Activated CD4-positive, alpha-beta T cell treated with anti-CD3 and anti-CD28 coated beads, Interleukin-2, amount 50 U/mL, for 4 hours (primary cell): ENCODE data around the gene LYG1.

Source experiments
- DNase-seq, 2 experiments: peaks; one replicate each; pipeline ENCODE4 v3.0.0-alpha.2; 2020

LYG1 gene

GRCh38 chr2:99261242-99261641 is 39.8 kb downstream of the LYG1 start:
- DNase-seq, result no peak

DNA sequence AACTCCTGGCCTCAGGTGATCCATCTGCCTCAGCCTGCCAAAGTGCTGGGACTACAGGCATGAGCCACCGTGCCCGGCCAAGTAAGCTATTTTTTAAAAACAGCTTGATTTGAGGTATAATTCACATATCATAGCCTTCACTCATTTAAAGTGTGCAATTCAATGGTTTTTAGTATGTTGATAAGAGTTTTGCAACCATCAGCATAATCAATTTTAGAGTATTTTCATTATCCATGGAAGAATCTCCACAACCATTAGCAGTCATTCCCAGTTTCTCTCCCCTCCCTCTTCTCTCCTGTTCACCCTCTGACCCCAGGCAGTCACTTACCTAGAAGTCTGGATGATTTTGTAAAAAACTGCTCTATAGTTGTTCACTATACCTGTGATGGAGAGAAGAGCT is 40.8 kb downstream of the LYG1 start:
- no peak for DNase-seq

GRCh38 chr2:99259465-99259864 is 41.5 kb downstream of the LYG1 start:
- no peak for DNase-seq

DNA sequence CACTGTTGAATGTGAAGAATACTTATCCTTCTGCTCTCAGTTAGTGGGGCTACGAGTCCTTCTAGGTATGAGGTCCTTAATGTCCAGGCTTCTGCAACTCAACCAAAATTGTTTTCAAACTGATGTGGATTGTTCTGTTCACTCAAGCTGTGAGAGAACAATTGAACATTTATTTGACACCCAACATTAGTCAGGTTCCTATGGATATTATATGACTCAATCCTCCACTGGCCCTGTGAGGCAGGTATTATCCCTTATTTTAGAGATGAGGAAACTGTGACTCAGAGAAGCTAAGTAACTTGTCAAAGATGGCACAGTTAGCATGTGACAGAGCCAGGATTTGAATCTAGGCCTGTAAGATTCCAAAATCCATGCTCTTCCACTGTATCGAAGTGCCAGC is 44.3 kb downstream of the LYG1 start:
- no peak for DNase-seq

DNA sequence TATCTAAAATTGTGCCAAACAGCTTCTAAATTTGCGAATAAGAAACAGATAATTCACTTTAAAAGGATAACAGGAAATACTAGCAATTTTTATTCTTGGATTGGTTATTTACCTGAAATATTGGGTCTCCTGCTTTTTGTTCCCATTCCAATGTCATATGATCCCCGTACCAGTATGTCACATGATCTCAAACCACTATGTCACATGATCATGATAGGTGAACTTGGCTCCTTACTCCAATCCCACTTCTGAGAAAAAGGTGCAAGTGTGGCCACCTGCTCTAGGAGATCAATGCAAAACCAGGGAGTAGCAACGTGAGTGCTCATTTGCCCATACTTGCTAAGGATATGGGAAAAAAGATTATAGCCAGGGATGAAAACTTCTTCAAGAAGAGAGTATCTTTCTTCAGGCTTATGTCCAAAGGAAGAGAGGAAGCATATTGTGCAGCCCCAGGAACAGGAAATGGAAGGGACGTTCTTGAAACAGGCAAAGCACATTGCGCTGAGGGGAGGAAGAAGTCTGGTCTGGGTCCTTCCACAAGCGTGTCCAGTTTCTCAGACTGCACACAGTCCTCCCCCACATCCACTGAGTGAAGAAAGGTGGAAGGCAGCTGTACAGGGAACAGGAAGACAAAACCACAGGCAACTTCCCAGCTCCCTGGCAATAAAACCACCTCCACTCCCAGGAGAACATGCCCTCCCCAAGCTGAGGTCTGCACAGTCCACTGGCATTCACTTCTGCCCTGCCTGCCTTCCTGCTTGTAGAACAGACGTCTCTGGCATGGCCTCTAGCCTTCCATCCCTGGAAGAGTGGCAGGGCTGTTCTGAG is 45.3 kb downstream of the LYG1 start, which contains the start of gene LYG2:
TSS of gene LYG2 (minus strand) at position 176 of the 828 bp plus-strand sequence. CDS start 1,406 bp downstream, outside the sequence.
- no peak for DNase-seq

DNA sequence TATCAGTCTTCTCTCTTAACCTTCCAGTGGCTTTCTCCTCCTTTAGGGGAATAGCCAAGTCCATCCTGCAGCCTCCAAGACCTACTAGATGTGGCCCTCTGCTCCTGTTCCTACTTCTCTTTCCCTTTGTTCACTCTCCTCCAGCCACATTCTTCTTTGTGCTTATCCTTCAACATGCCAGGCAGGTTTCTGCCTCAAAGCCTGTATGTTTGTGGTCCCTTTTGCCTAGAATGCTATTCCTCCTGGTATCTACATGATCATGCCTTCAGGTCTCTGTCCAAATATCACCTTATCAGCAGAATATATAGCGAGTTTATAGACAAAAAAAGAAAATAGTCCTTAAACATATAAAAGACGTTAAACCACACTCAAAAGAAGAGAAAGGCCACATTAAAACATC is 51.0 kb downstream of the LYG1 start:
- no peak for DNase-seq

DNA sequence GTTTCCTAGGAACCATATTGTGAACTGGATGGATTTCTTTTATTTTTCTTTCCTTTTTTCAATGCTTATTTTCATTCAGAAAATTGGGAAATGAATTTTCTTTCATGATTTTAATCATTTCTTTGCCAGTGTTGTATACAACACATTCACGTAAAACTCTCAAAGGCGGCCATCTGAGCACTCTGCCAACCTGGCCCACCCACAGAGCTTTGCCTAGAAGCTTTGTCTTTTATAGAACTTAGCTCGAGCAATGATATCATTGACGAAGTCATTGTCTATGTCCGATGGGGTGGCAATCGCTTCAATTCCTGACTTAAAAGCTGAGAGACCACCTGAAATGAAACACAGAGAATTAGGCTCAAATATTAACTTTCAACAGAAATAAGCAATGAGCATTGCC is 58.8 kb downstream of the LYG1 start:
- no peak for DNase-seq

DNA sequence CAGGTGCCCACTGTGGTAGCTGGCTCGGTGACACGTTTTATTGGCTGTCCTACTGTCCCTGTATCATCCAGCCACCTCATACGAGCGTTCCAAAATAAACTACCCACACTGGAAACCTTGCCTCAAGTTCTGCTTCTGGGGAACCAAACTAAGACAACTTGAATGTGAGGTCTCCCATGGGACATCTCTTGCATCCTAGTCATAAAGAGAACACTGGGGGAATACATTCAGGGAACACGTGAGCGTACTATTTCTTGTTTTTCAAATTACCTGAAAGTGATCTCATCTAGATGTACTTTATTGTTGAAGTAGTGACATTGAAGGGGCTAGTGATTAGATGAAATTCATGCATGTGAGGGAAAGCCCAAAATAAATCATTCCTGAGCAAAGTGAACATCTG is 60.6 kb downstream of the LYG1 start:
- no peak for DNase-seq

DNA sequence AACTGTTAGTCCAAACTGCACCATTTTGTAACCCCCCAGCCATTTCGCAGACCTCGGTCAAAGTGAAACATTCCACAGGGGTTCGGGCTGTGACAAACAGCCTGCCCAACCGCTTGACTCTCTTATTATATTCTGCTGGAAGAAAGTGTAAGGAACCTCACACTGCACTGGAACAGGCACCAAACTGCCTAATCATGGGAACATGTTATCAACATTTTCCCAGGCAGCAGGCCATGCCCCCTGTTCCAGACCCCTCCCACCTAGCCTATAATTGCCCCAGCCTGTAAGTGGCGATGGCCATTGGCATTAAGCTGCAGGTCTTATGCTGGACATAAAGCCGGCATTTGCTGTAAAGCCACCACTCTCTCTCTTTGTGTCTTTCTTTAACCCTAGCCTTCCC is 62.4 kb downstream of the LYG1 start:
- no peak for DNase-seq
